Esophagus squamous epithelium (tissue), 5 donors: ENCODE data around the gene CFAP20DC. TPM values are rescaled to one million over a fixed set of nuclear protein-coding genes. Genes with fewer than 3 reads are reported as not detected.

Source experiments
- DNase-seq: peaks from one replicate; lab custom pipeline; 2025; lab: John Stamatoyannopoulos, UW
- H3K27ac ChIP-seq, 4 donors: fragments of 200-600 bp; sonication (generic); one replicate each; pipeline ENCODE4 v1.5.1; 2016 to 2019; ENCODE audit warnings: mild to moderate bottlenecking in 1 of 4
- H3K27me3 ChIP-seq, 4 donors: fragments of 200-600 bp; sonication (generic); 1 replicate in 3 of 4; 2 replicates in 1 of 4; pipeline versions ENCODE4 v1.5.1 to v1.6.0; 2017 to 2021; ENCODE audit warnings: antibody characterized with exemption in 1 of 4
- H3K36me3 ChIP-seq, 3 donors: fragments of 200-600 bp; sonication (generic); one replicate each; pipeline ENCODE4 v1.5.1; 2016 to 2019
- H3K4me1 ChIP-seq, 3 donors: fragments of 200-600 bp; sonication (generic); one replicate each; pipeline ENCODE4 v1.5.1; 2017 to 2019
- H3K4me3 ChIP-seq, 4 donors: fragments of 200-600 bp; sonication (generic); 1 replicate in 3 of 4; 2 replicates in 1 of 4; pipeline ENCODE4 v1.5.1; 2016 to 2019; ENCODE audit warnings: mild to moderate bottlenecking in 2 of 4, moderate library complexity in 1 of 4
- H3K9me3 ChIP-seq, 3 donors: fragments of 200-600 bp; sonication (generic); one replicate each; pipeline ENCODE4 v1.5.1; 2016 to 2019
- CTCF ChIP-seq, 6 experiments: fragments of 450-650 bp in 4 of 6; fragments of 200-600 bp in 2 of 6; sonication (generic) in 2 of 6; IDR thresholded peaks; one replicate each; pipeline ENCODE4 v1.5.1; 2016 to 2019; ENCODE audit warnings: antibody characterized with exemption in 6 of 6, mild to moderate bottlenecking in 4 of 6, moderate library complexity in 4 of 6
- POLR2A ChIP-seq, 4 donors: fragments of 450-650 bp; IDR thresholded peaks; one replicate each; pipeline ENCODE4 v1.6.1; 2017; ENCODE audit warnings: antibody characterized with exemption in 4 of 4, mild to moderate bottlenecking in 4 of 4, moderate library complexity in 3 of 4
- WGBS, 2 donors: methylation state at CpG; one replicate each; pipeline ENCODE4 v1.1.5; 2018; 5-methylcytosine and 5-hydroxymethylcytosine counted together
- intact Hi-C: fragments of 100-400 bp; cut with DNase I; formaldehyde crosslinking; loops from one replicate; pipeline ENCODE4 v1.15.0; 2022
- total RNA-seq, 4 donors: library from RNA; depleted of rRNA; stranded (reverse); fragments of >200 nt; gene quantifications; one replicate each; pipeline ENCODE4 v1.1.0, GENCODE V29; 2016
- donor health status: DM: yes; HTN: yes; CAD: no.

CFAP20DC gene
- total RNA-seq, 4 donors from 2014 or later: 9.8 to 15.5 (median 10.8) TPM

GRCh38 chr3:58779934-58780333 lies 269.9 kb downstream of the CFAP20DC start:
- H3K9me3 ChIP-seq: peaks cover 0 to 29% (median 16%) of the 10 kb centered on the region in 3 donors

GRCh38 chr3:58776231-58776630 lies 273.6 kb downstream of the CFAP20DC start:
- intact Hi-C loops: no loop called here
- Histone ChIP-seq H3K27ac (no peak overlapping the region), H3K36me3 (no peaks in the 10 kb centered on the region), H3K9me3 (peaks cover 0 to 29% (median 16%) of the 10 kb centered on the region in 3 donors), H3K4me3 (no peak overlapping the region), H3K4me1 (no peaks in the 10 kb centered on the region), H3K27me3 (no peaks in the 10 kb centered on the region)
- no peak for DNase-seq
- TF ChIP-seq POLR2A (IDR thresholded peaks at IDR 0.05) (no peak), CTCF (IDR thresholded peaks at IDR 0.05) (no peak)
- 67 to 81% methylated on average over 2 of the region's 2 CpGs for WGBS, 2 donors

More at GRCh38 chr3:58779934-58780333, 269.9 kb downstream of the CFAP20DC start:
- DNase-seq: no peak
- no peak overlapping the region for H3K4me3 ChIP-seq
- H3K36me3 ChIP-seq: no peaks in the 10 kb centered on the region
- H3K4me1 ChIP-seq: no peaks in the 10 kb centered on the region
- no peak overlapping the region for H3K27ac ChIP-seq
- no peaks in the 10 kb centered on the region for H3K27me3 ChIP-seq
- intact Hi-C loops: no loop called here
- no peak for TF ChIP-seq POLR2A (IDR thresholded peaks at IDR 0.05)
- TF ChIP-seq CTCF (IDR thresholded peaks at IDR 0.05): no peak

GRCh38 chr3:58772462-58772861 lies 277.4 kb downstream of the CFAP20DC start:
- no peaks in the 10 kb centered on the region for H3K27me3 ChIP-seq
- H3K9me3 ChIP-seq: no peaks in the 10 kb centered on the region
- no peaks in the 10 kb centered on the region for H3K36me3 ChIP-seq
- no peaks in the 10 kb centered on the region for H3K4me1 ChIP-seq
- no peak overlapping the region for H3K4me3 ChIP-seq
- intact Hi-C loops: no loop called here
- no peak for TF ChIP-seq POLR2A (IDR thresholded peaks at IDR 0.05)
- no peak for DNase-seq
- H3K27ac ChIP-seq: no peak overlapping the region

DNA sequence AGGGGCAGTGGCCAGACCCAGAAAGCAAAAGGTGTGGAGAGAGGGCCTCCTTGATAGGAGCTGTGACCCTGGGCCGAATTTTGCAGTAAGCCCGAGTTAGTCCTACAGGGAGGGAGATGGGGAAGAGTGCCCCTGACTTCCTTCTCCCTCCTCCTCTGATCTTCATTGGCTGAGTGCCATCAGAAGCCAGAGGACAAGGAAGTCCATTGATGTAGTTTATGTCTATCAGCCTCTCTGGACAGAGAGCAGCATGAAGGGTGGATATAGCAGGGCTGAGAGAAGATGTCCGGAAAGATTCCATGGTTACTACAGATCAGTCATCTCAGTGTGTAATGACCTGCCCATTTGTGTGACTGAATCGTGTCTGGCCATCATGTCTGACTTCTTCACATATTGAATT lies 280.8 kb downstream of the CFAP20DC start:
- WGBS, 2 donors: 67 to 85% methylated on average over 4 of the region's 4 CpGs
- Histone ChIP-seq H3K9me3 (peaks cover 0 to 7% (median 2%) of the 10 kb centered on the region in 3 donors), H3K36me3 (no peaks in the 10 kb centered on the region), H3K27ac (no peak overlapping the region), H3K4me1 (no peaks in the 10 kb centered on the region), H3K27me3 (no peaks in the 10 kb centered on the region), H3K4me3 (no peak overlapping the region)
- no peak for DNase-seq
- TF ChIP-seq POLR2A (IDR thresholded peaks at IDR 0.05): no peak
- no peak for TF ChIP-seq CTCF (IDR thresholded peaks at IDR 0.05)
- intact Hi-C loops: no loop called here

DNA sequence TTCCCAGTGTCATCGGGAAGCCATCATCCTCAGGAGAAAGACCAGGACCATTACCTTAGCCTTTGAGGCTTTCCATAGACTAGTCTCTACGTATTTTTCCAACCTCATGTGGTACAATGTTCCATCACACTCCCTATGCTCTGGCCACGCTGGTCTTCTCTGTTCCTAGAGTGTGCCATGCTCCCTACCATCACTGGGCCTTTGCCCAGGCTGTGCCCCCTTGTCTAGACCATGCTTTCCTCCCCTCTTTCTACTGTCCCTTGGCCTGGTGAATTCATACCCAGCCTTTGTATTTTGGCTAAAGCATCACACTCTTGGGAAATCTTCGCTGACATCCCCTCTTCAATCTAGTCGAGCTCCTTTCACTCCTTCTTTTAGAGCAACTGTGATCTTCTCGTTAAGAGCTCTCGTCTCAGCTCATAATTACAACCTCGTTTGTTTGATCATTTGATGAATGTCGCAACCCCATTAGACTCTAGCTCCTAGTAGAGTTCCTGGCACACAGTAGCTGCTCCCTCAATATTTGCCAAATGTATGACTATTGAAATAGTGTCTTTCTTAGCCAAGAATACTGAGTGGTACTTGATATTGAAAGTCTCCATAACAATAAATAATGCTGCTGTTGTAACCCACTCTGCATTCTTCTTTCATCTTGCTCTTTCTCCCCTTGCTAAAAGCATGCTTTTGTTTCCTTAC lies 283.1 kb downstream of the CFAP20DC start:
- Histone ChIP-seq H3K4me3 (no peak overlapping the region), H3K27ac (no peak overlapping the region), H3K9me3 (peaks cover 0 to 11% (median 4%) of the 10 kb centered on the region in 3 donors), H3K27me3 (no peaks in the 10 kb centered on the region), H3K4me1 (no peaks in the 10 kb centered on the region), H3K36me3 (no peaks in the 10 kb centered on the region)
- no peak for DNase-seq
- TF ChIP-seq CTCF (IDR thresholded peaks at IDR 0.05) (no peak), POLR2A (IDR thresholded peaks at IDR 0.05) (no peak)
- 85% methylated on average over 9 of the region's 9 CpGs for WGBS, 2 donors
- intact Hi-C loops: no loop called here
